Measurements from ENCODE around the gene LARP4B. TPM values are rescaled to one million over a fixed set of nuclear protein-coding genes. Genes with fewer than 3 reads are reported as not detected.

LARP4B gene
- total and polyA plus RNA-seq, 2 donors (not counting 3 experiments of a cell fraction or from before 2014, with no cell fraction given), result 27.4 to 101 TPM

GRCh38 chr10:821322-821721, 110.2 kb downstream of the LARP4B start:
- POLR2A ChIA-PET, result no interaction called here
- H3K36me3 ChIP-seq (ENCODE audit: control insufficient read depth in 2 of 2, extremely low read depth in 1 of 2, insufficient read depth in 2 of 2, low read length in 2 of 2), result peaks cover 19 to 67% of the 10 kb centered on the region in 2 experiments
- no peak overlapping the region for H3K27ac ChIP-seq (ENCODE audit: insufficient read depth, low read depth, low read length)
- H3K79me2 ChIP-seq (ENCODE audit: control insufficient read depth, insufficient read depth, low read length), result no peaks in the 10 kb centered on the region
- H3K9me1 ChIP-seq (replicated peaks; ENCODE audit: control insufficient read depth, extremely low read depth, insufficient read depth, low read length), result no peaks in the 10 kb centered on the region
- H3K9me3 ChIP-seq (replicated peaks; ENCODE audit: control insufficient read depth, insufficient read depth, low read length), result no peaks in the 10 kb centered on the region
- FAIRE-seq (no peak), DNase-seq (ENCODE audit: low read depth, low spot score) (no peak)
- H3K27me3 ChIP-seq (ENCODE audit: control insufficient read depth in 2 of 2, insufficient read depth in 2 of 2, low read length in 2 of 2), result no peaks in the 10 kb centered on the region
- no TSS peak for BruUV-seq (replicated peaks)
- H2AFZ ChIP-seq (ENCODE audit: low read depth, low read length), result no peak overlapping the region
- no peaks in the 10 kb centered on the region for H3K4me1 ChIP-seq (ENCODE audit: control insufficient read depth, extremely low read depth, insufficient read depth, low read length)
- intact Hi-C loops (cut with micrococcal nuclease), result no loop called here
- CTCF ChIA-PET, result no interaction called here
- no peak for TF ChIP-seq EZH2 (IDR thresholded peaks at IDR 0.05; ENCODE audit: borderline replicate concordance, low read depth, low read length, severe bottlenecking)
- no peak for TF ChIP-seq JUN (IDR thresholded peaks at IDR 0.05; ENCODE audit: borderline replicate concordance, insufficient read depth, insufficient read length, low read depth)
- TF ChIP-seq CTCF (IDR thresholded peaks at IDR 0.05; ENCODE audit: extremely low read depth in 1 of 2, insufficient read depth in 1 of 2, low read depth in 1 of 2, low read length in 2 of 2), result no peak
- H3K4me2 ChIP-seq (ENCODE audit: insufficient read depth, low read length), result no peak overlapping the region
- H3K4me3 ChIP-seq (replicated peaks in 1 of 3; ENCODE audit: insufficient read depth in 1 of 3, low read depth in 1 of 3, low read length in 3 of 3), result no peak overlapping the region
- H3K9ac ChIP-seq (replicated peaks; ENCODE audit: extremely low read depth, insufficient read depth, low read length), result no peak overlapping the region
- H4K20me1 ChIP-seq (replicated peaks; ENCODE audit: control insufficient read depth, extremely low read depth, insufficient read depth, low read length), result no peaks in the 10 kb centered on the region
- dilution Hi-C loops (cut with MboI; ENCODE audit: extremely low pct_ligation_motif_present, low sequenced_read_pairs), result no loop called here

- no peaks in the 10 kb centered on the region for H4K20me1 ChIP-seq (replicated peaks; ENCODE audit: control insufficient read depth, extremely low read depth, insufficient read depth, low read length)
- peaks cover 21 to 77% of the 10 kb centered on the region in 2 experiments for H3K36me3 ChIP-seq (ENCODE audit: control insufficient read depth in 2 of 2, extremely low read depth in 1 of 2, insufficient read depth in 2 of 2, low read length in 2 of 2)
- FAIRE-seq, result no peak
Measured at GRCh38 chr10:819816-820215, 111.7 kb downstream of the LARP4B start.

More at GRCh38 chr10:819816-820215, 111.7 kb downstream of the LARP4B start:
- no peaks in the 10 kb centered on the region for H3K79me2 ChIP-seq (ENCODE audit: control insufficient read depth, insufficient read depth, low read length)
- no peaks in the 10 kb centered on the region for H3K27me3 ChIP-seq (ENCODE audit: control insufficient read depth in 2 of 2, insufficient read depth in 2 of 2, low read length in 2 of 2)
- POLR2A ChIA-PET, result no interaction called here
- CTCF ChIA-PET, result interaction anchor here (1.0 kb wide), 1 partner anchor 9 kb away, joined by 3 read pairs; no protein-coding TSS in a partner anchor
- no peak overlapping the region for H2AFZ ChIP-seq (ENCODE audit: low read depth, low read length)
- H3K4me3 ChIP-seq (replicated peaks in 1 of 3; ENCODE audit: insufficient read depth in 1 of 3, low read depth in 1 of 3, low read length in 3 of 3), result no peak overlapping the region
- DNase-seq (ENCODE audit: low read depth, low spot score), result no peak
- H3K9ac ChIP-seq (replicated peaks; ENCODE audit: extremely low read depth, insufficient read depth, low read length), result no peak overlapping the region
- TF ChIP-seq FOS (IDR thresholded peaks at IDR 0.05; ENCODE audit: borderline replicate concordance, insufficient read depth, low read length), result no peak
- no peak for TF ChIP-seq CTCF (IDR thresholded peaks at IDR 0.05; ENCODE audit: extremely low read depth in 1 of 2, insufficient read depth in 1 of 2, low read depth in 1 of 2, low read length in 2 of 2)
- TF ChIP-seq MAX (IDR thresholded peaks at IDR 0.05; ENCODE audit: insufficient read depth, insufficient read length), result no peak
- TF ChIP-seq GATA2 (IDR thresholded peaks at IDR 0.05; ENCODE audit: insufficient read depth, insufficient read length, low read depth, low read length), result no peak
- TF ChIP-seq EZH2 (IDR thresholded peaks at IDR 0.05; ENCODE audit: borderline replicate concordance, low read depth, low read length, severe bottlenecking), result no peak
- TF ChIP-seq POLR2AphosphoS5 (IDR thresholded peaks at IDR 0.05; ENCODE audit: insufficient read depth, low read depth, low read length), result no peak
- TF ChIP-seq JUN (IDR thresholded peaks at IDR 0.05; ENCODE audit: borderline replicate concordance, insufficient read depth, insufficient read length, low read depth), result no peak
- TF ChIP-seq MYC (IDR thresholded peaks at IDR 0.05; ENCODE audit: low read depth, low read length), result no peak
- TF ChIP-seq POLR2A (IDR thresholded peaks at IDR 0.05; ENCODE audit: low read depth, low read length), result no peak
- H3K4me1 ChIP-seq (ENCODE audit: control insufficient read depth, extremely low read depth, insufficient read depth, low read length), result no peaks in the 10 kb centered on the region
- no peak overlapping the region for H3K27ac ChIP-seq (ENCODE audit: insufficient read depth, low read depth, low read length)
- dilution Hi-C loops (cut with MboI; ENCODE audit: extremely low pct_ligation_motif_present, low sequenced_read_pairs) (no loop called here), intact Hi-C loops (cut with micrococcal nuclease) (no loop called here)
- no peaks in the 10 kb centered on the region for H3K9me1 ChIP-seq (replicated peaks; ENCODE audit: control insufficient read depth, extremely low read depth, insufficient read depth, low read length)
- no peaks in the 10 kb centered on the region for H3K9me3 ChIP-seq (replicated peaks; ENCODE audit: control insufficient read depth, insufficient read depth, low read length)
- BruUV-seq (replicated peaks), result no TSS peak
- no peak overlapping the region for H3K4me2 ChIP-seq (ENCODE audit: insufficient read depth, low read length)

Measured in endothelial cell of umbilical vein (primary cell).